Measurements from ENCODE around the gene GPR161. TPM values are rescaled to one million over a fixed set of nuclear protein-coding genes. Genes with fewer than 3 reads are reported as not detected.

Gene GPR161
- total RNA-seq, 1 donor from 2014 or later = 40.9 TPM

DNA sequence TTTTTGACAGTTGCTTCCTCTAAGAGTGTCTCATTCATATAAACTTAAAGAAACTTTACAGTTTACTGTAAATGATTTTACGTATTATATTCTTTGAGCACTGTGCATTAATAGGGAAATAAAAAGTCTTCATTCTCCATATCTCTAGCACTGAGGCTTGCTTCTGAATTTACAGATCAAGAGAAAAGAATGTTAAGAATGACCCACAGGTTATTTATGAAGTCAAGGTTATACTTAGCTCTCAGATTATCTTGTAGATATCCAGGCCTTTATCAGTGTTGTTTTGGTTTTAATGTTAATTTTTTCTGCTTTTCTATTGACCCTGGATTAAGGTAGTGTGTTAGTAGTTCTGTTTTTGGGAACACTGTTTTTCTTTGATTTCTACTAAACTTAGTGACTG, 91.4 kb downstream of the GPR161 start:
- H3K9me3 Mint-ChIP-seq (ENCODE audit: unreplicated experiment) = no peaks in the 10 kb centered on the region
- no peak overlapping the region for H3K4me3 Mint-ChIP-seq (ENCODE audit: unreplicated experiment)
- no peaks in the 10 kb centered on the region for H3K36me3 Mint-ChIP-seq (ENCODE audit: low read depth, unreplicated experiment)
- peaks cover 4% of the 10 kb centered on the region for H3K4me1 Mint-ChIP-seq (ENCODE audit: unreplicated experiment)
- TF ChIP-seq, protein P1, sequence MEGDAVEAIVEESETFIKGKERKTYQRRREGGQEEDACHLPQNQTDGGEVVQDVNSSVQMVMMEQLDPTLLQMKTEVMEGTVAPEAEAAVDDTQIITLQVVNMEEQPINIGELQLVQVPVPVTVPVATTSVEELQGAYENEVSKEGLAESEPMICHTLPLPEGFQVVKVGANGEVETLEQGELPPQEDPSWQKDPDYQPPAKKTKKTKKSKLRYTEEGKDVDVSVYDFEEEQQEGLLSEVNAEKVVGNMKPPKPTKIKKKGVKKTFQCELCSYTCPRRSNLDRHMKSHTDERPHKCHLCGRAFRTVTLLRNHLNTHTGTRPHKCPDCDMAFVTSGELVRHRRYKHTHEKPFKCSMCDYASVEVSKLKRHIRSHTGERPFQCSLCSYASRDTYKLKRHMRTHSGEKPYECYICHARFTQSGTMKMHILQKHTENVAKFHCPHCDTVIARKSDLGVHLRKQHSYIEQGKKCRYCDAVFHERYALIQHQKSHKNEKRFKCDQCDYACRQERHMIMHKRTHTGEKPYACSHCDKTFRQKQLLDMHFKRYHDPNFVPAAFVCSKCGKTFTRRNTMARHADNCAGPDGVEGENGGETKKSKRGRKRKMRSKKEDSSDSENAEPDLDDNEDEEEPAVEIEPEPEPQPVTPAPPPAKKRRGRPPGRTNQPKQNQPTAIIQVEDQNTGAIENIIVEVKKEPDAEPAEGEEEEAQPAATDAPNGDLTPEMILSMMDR (IDR thresholded peaks at IDR 0.05; ENCODE audit: unreplicated experiment) = no peak
- no peak for DNase-seq (ENCODE audit: low spot score)
- H3K27me3 Mint-ChIP-seq (ENCODE audit: unreplicated experiment) = no peaks in the 10 kb centered on the region
- no peak overlapping the region for H3K27ac Mint-ChIP-seq (ENCODE audit: unreplicated experiment)

DNA sequence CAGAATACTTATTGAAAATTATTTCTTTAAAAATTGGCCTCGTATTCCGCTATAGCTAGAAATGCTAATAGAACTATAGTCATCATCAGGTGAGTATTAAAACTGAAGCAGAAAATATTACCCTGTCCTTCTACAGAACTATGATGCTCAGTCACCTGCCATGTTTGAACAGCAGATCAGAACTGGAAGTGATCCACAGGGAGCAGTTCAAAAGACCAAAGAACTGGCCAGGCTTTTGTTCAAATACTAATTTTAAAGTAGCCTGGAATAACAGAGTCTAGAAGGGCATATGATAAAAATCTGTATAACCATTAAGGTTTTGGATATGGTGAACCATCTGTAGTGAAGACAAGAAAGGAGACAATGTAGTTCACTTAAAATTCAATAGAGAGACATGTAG, 94.4 kb downstream of the GPR161 start:
- Mint-ChIP-seq H3K36me3 (ENCODE audit: low read depth, unreplicated experiment) (no peaks in the 10 kb centered on the region), H3K27ac (ENCODE audit: unreplicated experiment) (no peak overlapping the region), H3K4me1 (ENCODE audit: unreplicated experiment) (peaks cover 13% of the 10 kb centered on the region), H3K4me3 (ENCODE audit: unreplicated experiment) (no peak overlapping the region), H3K9me3 (ENCODE audit: unreplicated experiment) (no peaks in the 10 kb centered on the region), H3K27me3 (ENCODE audit: unreplicated experiment) (no peaks in the 10 kb centered on the region)
- TF ChIP-seq, protein P1 (IDR thresholded peaks at IDR 0.05; ENCODE audit: unreplicated experiment) = no peak
- no peak for DNase-seq (ENCODE audit: low spot score)

DNA sequence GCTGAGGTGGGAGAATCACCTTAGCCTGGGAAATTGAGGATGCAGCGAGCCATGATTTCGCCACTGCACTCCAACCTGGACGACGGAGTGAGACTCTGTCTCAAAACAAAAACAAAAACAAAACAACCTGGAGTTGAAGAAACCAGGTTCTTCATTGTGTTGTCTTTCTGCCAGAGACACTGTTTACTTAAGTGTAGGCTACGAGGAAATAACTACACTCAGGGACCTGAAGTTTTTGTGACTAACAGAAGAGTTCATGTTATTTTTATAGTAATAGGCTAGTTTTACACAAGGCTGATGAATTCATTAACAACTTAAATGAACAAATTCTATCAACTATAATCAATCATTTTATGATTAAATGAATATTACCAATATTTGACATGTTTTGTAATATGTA, 101.4 kb downstream of the GPR161 start:
- peaks cover 20% of the 10 kb centered on the region for H3K4me1 Mint-ChIP-seq (ENCODE audit: unreplicated experiment)
- no peaks in the 10 kb centered on the region for H3K9me3 Mint-ChIP-seq (ENCODE audit: unreplicated experiment)
- H3K27ac Mint-ChIP-seq (ENCODE audit: unreplicated experiment) = no peak overlapping the region
- no peak overlapping the region for H3K4me3 Mint-ChIP-seq (ENCODE audit: unreplicated experiment)
- H3K36me3 Mint-ChIP-seq (ENCODE audit: low read depth, unreplicated experiment) = no peaks in the 10 kb centered on the region
- peaks cover 2% of the 10 kb centered on the region for H3K27me3 Mint-ChIP-seq (ENCODE audit: unreplicated experiment)
- TF ChIP-seq, protein P1 (IDR thresholded peaks at IDR 0.05; ENCODE audit: unreplicated experiment) = no peak
- no peak for DNase-seq (ENCODE audit: low spot score)

DNA sequence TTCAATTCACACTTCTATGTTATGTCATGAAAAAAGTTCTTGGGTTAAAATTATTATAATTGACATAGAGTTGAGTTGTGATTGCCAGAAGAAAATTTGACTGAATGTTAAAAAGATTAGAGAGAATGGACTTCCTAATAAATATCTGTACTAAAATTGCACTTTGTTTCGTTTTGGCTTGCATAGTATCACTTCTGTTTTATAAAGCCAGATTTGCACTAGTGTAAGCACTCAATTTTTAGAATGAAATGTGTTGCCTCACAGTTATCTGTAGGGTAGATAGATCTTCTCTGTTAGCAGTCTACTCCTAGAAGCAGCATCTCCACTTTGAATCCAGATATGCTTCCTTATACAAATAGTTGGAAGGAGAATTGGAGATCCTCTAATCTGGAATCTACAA, 104.7 kb downstream of the GPR161 start:
- Mint-ChIP-seq H3K4me1 (ENCODE audit: unreplicated experiment) (peaks cover 10% of the 10 kb centered on the region), H3K27me3 (ENCODE audit: unreplicated experiment) (peaks cover 2% of the 10 kb centered on the region), H3K36me3 (ENCODE audit: low read depth, unreplicated experiment) (no peaks in the 10 kb centered on the region), H3K4me3 (ENCODE audit: unreplicated experiment) (no peak overlapping the region), H3K27ac (ENCODE audit: unreplicated experiment) (no peak overlapping the region), H3K9me3 (ENCODE audit: unreplicated experiment) (no peaks in the 10 kb centered on the region)
- DNase-seq (ENCODE audit: low spot score) = no peak
- TF ChIP-seq, protein P1 (IDR thresholded peaks at IDR 0.05; ENCODE audit: unreplicated experiment) = no peak

DNA sequence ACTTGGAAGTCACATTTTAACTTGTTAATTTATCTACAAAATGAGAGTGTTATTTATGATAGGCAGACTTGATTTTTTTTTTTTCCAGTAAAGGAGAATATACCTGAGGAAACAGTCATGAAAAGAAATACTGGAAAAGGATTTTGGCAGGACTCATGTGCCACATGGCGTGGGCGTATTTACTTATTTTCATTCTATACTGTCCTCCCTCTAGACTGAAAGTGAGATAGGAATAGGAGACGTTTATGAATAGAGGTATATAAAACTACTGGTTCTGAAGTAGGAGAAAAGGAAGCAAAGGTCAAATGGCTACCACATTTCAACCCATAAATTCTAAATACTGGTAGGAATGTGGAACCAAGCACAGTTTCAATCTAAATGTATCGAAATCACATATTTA, 105.1 kb downstream of the GPR161 start:
- Mint-ChIP-seq H3K4me3 (ENCODE audit: unreplicated experiment) (no peak overlapping the region), H3K9me3 (ENCODE audit: unreplicated experiment) (no peaks in the 10 kb centered on the region), H3K36me3 (ENCODE audit: low read depth, unreplicated experiment) (no peaks in the 10 kb centered on the region), H3K27me3 (ENCODE audit: unreplicated experiment) (peaks cover 2% of the 10 kb centered on the region), H3K27ac (ENCODE audit: unreplicated experiment) (no peak overlapping the region), H3K4me1 (ENCODE audit: unreplicated experiment) (peaks cover 9% of the 10 kb centered on the region)
- TF ChIP-seq, protein P1 (IDR thresholded peaks at IDR 0.05; ENCODE audit: unreplicated experiment) = no peak
- no peak for DNase-seq (ENCODE audit: low spot score)

Data from endothelial cell (in vitro differentiated cells).